Lung (tissue), 12 donors: ENCODE data around the gene AFDN. TPM values are rescaled to one million over a fixed set of nuclear protein-coding genes. Genes with fewer than 3 reads are reported as not detected.

Experiments
- ATAC-seq: fragments of 200-7000 bp; cut with Tn5 transposase; one replicate; pipeline ENCODE4 v1.9.1; 2020; ENCODE audit warnings: moderate number of reproducible peaks; ENCODE audit not compliant: insufficient read depth, low FRiP score
- DNase-seq, 3 donors: peaks; one replicate each; pipeline ENCODE4 v3.0.0-alpha.2; 2013 to 2017
- H3K27ac ChIP-seq, 2 donors: one replicate each; pipeline ENCODE4 v1.5.1; 2013; ENCODE audit warnings: mild to moderate bottlenecking in 2 of 2, moderate library complexity in 2 of 2, control low read depth in 1 of 2, inconsistent platforms in 1 of 2, low read depth in 1 of 2, low read length in 1 of 2
- H3K27me3 ChIP-seq, 3 donors: one replicate each; pipeline ENCODE4 v1.5.1; 2013; ENCODE audit warnings: low read length in 2 of 3; ENCODE audit not compliant: control insufficient read depth in 3 of 3, insufficient read depth in 3 of 3
- H3K36me3 ChIP-seq, 4 donors: one replicate each; pipeline ENCODE4 v1.5.1; 2013; ENCODE audit warnings: low read length in 4 of 4, mild to moderate bottlenecking in 1 of 4, moderate library complexity in 1 of 4; ENCODE audit not compliant: control insufficient read depth in 4 of 4, insufficient read depth in 4 of 4
- H3K4me1 ChIP-seq, 5 donors: one replicate each; pipeline ENCODE4 v1.5.1; 2013; ENCODE audit warnings: low read length in 5 of 5, mild to moderate bottlenecking in 2 of 5, moderate library complexity in 1 of 5; ENCODE audit not compliant: control insufficient read depth in 5 of 5, insufficient read depth in 5 of 5
- H3K4me3 ChIP-seq: one replicate; pipeline ENCODE4 v1.5.1; 2013; ENCODE audit warnings: mild to moderate bottlenecking, control low read depth, moderate library complexity
- H3K9ac ChIP-seq, 2 donors: one replicate each; pipeline ENCODE4 v1.5.1; 2013; ENCODE audit warnings: low read length in 2 of 2, control low read depth in 1 of 2; ENCODE audit not compliant: insufficient read depth in 1 of 2
- H3K9me3 ChIP-seq, 4 donors: one replicate each; pipeline ENCODE4 v1.5.1; 2013; ENCODE audit warnings: low read length in 3 of 4, mild to moderate bottlenecking in 1 of 4, moderate library complexity in 1 of 4; ENCODE audit not compliant: control insufficient read depth in 4 of 4, insufficient read depth in 3 of 4
- WGBS, 2 donors: extraction: QIAGEN DNeasy Blood & Tissue Kit; methylation state at CpG; one replicate each; pipeline ENCODE4 v1.1.7; 2013; 5-methylcytosine and 5-hydroxymethylcytosine counted together
- polyA plus RNA-seq, 2 donors: library from polyadenylated mRNA; stranded (reverse); fragments of 200-250 nt; gene quantifications; one replicate each; pipeline ENCODE4 v1.2.1, GENCODE V29; 2013
- total RNA-seq, 2 donors: library from RNA; depleted of rRNA in 1 of 2; stranded (reverse); fragments of >200 nt in 1 of 2; gene quantifications; one replicate each; pipeline ENCODE4 v1.2.1, GENCODE V29; 2014 to 2021
- TF ChIP-seq, protein P1 (sequence below): IDR thresholded peaks from 2 replicates; pipeline ENCODE4 v1.5.1; 2012; ENCODE audit warnings: mild to moderate bottlenecking; ENCODE audit errors: control extremely low read depth, extremely low read depth
- donor health status: control.
- donor health status: control.
- donor health status: Bipolar disorder and iron deficiency.
- donor health status: healthy.
- donor health status: DM: yes; HTN: yes; CAD: no.

Gene AFDN
- total and polyA plus RNA-seq, 4 donors, result 47.6 to 407 (median 117) TPM

- 35 to 52% methylated on average over 1 of the region's 1 CpG for WGBS, 2 donors
- TF ChIP-seq, protein P1, sequence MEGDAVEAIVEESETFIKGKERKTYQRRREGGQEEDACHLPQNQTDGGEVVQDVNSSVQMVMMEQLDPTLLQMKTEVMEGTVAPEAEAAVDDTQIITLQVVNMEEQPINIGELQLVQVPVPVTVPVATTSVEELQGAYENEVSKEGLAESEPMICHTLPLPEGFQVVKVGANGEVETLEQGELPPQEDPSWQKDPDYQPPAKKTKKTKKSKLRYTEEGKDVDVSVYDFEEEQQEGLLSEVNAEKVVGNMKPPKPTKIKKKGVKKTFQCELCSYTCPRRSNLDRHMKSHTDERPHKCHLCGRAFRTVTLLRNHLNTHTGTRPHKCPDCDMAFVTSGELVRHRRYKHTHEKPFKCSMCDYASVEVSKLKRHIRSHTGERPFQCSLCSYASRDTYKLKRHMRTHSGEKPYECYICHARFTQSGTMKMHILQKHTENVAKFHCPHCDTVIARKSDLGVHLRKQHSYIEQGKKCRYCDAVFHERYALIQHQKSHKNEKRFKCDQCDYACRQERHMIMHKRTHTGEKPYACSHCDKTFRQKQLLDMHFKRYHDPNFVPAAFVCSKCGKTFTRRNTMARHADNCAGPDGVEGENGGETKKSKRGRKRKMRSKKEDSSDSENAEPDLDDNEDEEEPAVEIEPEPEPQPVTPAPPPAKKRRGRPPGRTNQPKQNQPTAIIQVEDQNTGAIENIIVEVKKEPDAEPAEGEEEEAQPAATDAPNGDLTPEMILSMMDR, result no peak
- H3K27ac ChIP-seq, result no peak overlapping the region
These were observed 15.7 kb downstream of the AFDN start for GRCh38 chr6:167842457-167842856.

GRCh38 chr6:167843023-167843422 lies 16.3 kb downstream of the AFDN start:
- TF ChIP-seq, protein P1, result no peak
- DNase-seq (no peak), ATAC-seq (no peak)
- 91% methylated on average over 1 of the region's 1 CpG for WGBS, 2 donors
- Histone ChIP-seq H3K9ac (no peak overlapping the region), H3K27ac (no peak overlapping the region), H3K9me3 (no peaks in the 10 kb centered on the region), H3K36me3 (no peaks in the 10 kb centered on the region), H3K4me1 (peaks cover 3 to 15% (median 5%) of the 10 kb centered on the region in 5 donors), H3K27me3 (no peaks in the 10 kb centered on the region), H3K4me3 (no peak overlapping the region)

More at GRCh38 chr6:167842457-167842856, 15.7 kb downstream of the AFDN start:
- Histone ChIP-seq H3K4me1 (peaks cover 3 to 12% (median 5%) of the 10 kb centered on the region in 5 donors), H3K9me3 (no peaks in the 10 kb centered on the region), H3K36me3 (no peaks in the 10 kb centered on the region), H3K4me3 (no peak overlapping the region), H3K27me3 (no peaks in the 10 kb centered on the region), H3K9ac (no peak overlapping the region)
- DNase-seq (no peak), ATAC-seq (no peak)

GRCh38 chr6:167845856-167846255 lies 19.1 kb downstream of the AFDN start:
- H3K4me3 ChIP-seq, result no peak overlapping the region
- ATAC-seq (no peak), DNase-seq (no peak)
- no peak overlapping the region for H3K27ac ChIP-seq
- H3K9ac ChIP-seq, result no peak overlapping the region
- TF ChIP-seq, protein P1, result no peak
- H3K27me3 ChIP-seq, result no peaks in the 10 kb centered on the region
- H3K9me3 ChIP-seq, result no peaks in the 10 kb centered on the region
- H3K36me3 ChIP-seq, result no peaks in the 10 kb centered on the region
- peaks cover 0 to 17% (median 5%) of the 10 kb centered on the region in 5 donors for H3K4me1 ChIP-seq
- WGBS, 2 donors, result 87 to 88% methylated on average over 4 of the region's 4 CpGs

DNA sequence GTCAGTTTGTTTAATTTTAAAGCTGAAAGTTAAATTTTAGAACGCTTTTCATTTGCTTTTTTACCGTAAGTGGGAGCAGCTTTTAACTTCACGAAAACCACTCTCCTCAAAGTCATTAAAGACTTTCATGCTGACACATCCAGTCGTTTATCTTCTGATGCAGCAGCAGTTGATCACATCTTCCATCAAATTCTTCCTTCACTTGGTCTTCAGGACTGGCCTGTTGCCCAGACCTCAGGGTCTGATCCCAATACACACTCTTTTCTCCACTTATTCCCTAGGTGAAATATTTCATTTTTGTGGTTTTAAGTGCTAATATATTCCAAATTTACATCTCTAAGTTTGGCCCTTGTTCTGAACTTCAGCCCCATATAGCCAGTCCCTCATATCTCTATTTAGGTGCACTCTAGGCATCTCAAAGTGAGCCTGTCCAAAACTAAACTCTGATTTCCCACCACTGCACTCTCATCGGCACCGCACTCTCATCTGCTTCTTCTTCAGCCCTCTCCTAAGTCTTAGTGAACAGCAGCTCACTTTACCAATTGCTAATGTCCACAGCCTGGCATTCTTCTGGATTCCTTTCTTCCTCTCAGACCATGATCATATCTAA lies 20.4 kb downstream of the AFDN start:
- Histone ChIP-seq H3K36me3 (no peaks in the 10 kb centered on the region), H3K9me3 (no peaks in the 10 kb centered on the region), H3K4me1 (peaks cover 0 to 16% (median 10%) of the 10 kb centered on the region in 5 donors), H3K4me3 (no peak overlapping the region), H3K9ac (no peak overlapping the region), H3K27me3 (no peaks in the 10 kb centered on the region), H3K27ac (no peak overlapping the region)
- 73 to 85% methylated on average over 6 of the region's 6 CpGs for WGBS, 2 donors
- TF ChIP-seq, protein P1, result no peak
- ATAC-seq (no peak), DNase-seq (no peak)
